Measurements from ENCODE around the gene KLHL12.

KLHL12 gene

DNA sequence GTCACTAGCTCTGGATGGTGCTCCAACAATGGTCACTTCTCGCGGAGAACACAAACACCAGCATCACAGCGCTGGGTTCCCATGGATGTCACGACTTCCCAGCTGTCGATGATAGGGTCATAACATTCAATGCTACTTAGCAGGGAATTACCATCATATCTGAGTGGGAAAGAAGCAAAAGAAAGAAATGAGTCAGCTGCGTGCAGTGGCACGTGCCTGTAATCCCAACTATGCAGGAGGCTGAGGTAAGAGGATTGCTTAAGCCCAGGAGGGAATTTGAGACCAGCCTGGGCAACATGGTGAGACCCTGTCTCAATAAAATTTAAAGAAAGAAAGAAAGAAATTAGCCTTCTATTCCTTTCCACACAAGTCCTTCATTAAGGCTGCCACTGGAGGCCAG lies 34.5 kb downstream of the KLHL12 start:
- Histone ChIP-seq H3K9me3 (ENCODE audit: control insufficient read depth, low read length) (no peaks in the 10 kb centered on the region), H3K4me3 (ENCODE audit: insufficient read depth, low read depth, low read length, poor library complexity, severe bottlenecking) (no peak overlapping the region), H3K4me1 (ENCODE audit: control insufficient read depth, insufficient read depth, low read length, poor library complexity, severe bottlenecking) (peaks cover 9% of the 10 kb centered on the region), H3K27me3 (replicated peaks; ENCODE audit: control insufficient read depth, insufficient read depth, low read length, poor library complexity, severe bottlenecking) (no peaks in the 10 kb centered on the region), H3K36me3 (ENCODE audit: control insufficient read depth, insufficient read depth, low read length) (peaks cover 51% of the 10 kb centered on the region), H3K27ac (ENCODE audit: insufficient read depth, low read length, poor library complexity, severe bottlenecking) (no peak overlapping the region)
- DNase-seq = no peak

DNA sequence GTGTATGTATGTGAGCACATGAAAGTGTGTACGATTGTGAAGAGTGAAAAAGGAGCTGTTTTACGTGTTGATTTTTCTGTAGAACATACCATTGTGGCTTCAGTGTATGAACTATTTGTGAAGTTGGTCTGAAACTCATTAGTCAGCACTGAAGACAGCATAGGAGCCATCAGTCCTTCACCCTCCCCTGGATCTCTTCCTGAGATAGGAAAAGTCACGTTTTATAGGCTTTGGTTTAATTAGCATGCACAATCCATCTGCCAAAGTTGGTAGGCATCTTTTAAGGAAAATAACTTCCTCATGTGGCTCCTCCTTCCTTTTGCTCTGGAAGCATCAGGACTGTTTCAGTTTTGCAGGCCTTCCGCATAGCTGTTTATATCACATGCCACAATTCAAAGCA lies 36.6 kb downstream of the KLHL12 start:
- Histone ChIP-seq H3K4me1 (ENCODE audit: control insufficient read depth, insufficient read depth, low read length, poor library complexity, severe bottlenecking) (peaks cover 9% of the 10 kb centered on the region), H3K9me3 (ENCODE audit: control insufficient read depth, low read length) (no peaks in the 10 kb centered on the region), H3K27ac (ENCODE audit: insufficient read depth, low read length, poor library complexity, severe bottlenecking) (no peak overlapping the region), H3K27me3 (replicated peaks; ENCODE audit: control insufficient read depth, insufficient read depth, low read length, poor library complexity, severe bottlenecking) (no peaks in the 10 kb centered on the region), H3K4me3 (ENCODE audit: insufficient read depth, low read depth, low read length, poor library complexity, severe bottlenecking) (no peak overlapping the region), H3K36me3 (ENCODE audit: control insufficient read depth, insufficient read depth, low read length) (peaks cover 35% of the 10 kb centered on the region)
- no peak for DNase-seq

GRCh38 chr1:202888531-202889360 lies 38.3 kb downstream of the KLHL12 start, which contains the start of gene RABIF:
RABIF (minus strand) TSS chr1:202889149; CDS start chr1:202889098, 51 bp downstream.
- no peaks in the 10 kb centered on the region for H3K9me3 ChIP-seq (ENCODE audit: control insufficient read depth, low read length)
- no peaks in the 10 kb centered on the region for H3K27me3 ChIP-seq (replicated peaks; ENCODE audit: control insufficient read depth, insufficient read depth, low read length, poor library complexity, severe bottlenecking)
- H3K27ac ChIP-seq (ENCODE audit: insufficient read depth, low read length, poor library complexity, severe bottlenecking) = peak within 1 kb of the TSS; percentile 92
- peak within 1 kb of the TSS; percentile 75 for H3K4me3 ChIP-seq (ENCODE audit: insufficient read depth, low read depth, low read length, poor library complexity, severe bottlenecking)
- peaks cover 20% of the 10 kb centered on the region for H3K36me3 ChIP-seq (ENCODE audit: control insufficient read depth, insufficient read depth, low read length)
- peaks cover 9% of the 10 kb centered on the region for H3K4me1 ChIP-seq (ENCODE audit: control insufficient read depth, insufficient read depth, low read length, poor library complexity, severe bottlenecking)
- peak; percentile 95 to 96 (median 95) for DNase-seq

DNA sequence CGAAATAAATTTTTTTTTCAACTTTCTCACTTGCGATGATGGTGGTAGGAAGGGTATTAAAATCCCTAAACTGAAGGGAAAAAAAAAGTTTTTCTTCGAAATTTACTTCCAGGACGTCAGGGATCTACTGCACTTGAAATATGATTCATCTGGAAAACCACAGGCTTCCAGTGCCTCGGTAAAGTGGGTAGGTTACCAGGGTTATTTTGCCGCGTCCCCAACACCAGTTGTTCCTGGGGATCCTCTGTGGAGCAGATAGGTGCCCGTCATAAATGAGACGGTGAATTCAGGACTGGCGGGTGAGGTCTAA lies 38.9 kb downstream of the KLHL12 start:
- H3K4me1 ChIP-seq (ENCODE audit: control insufficient read depth, insufficient read depth, low read length, poor library complexity, severe bottlenecking) = peaks cover 9% of the 10 kb centered on the region
- H3K36me3 ChIP-seq (ENCODE audit: control insufficient read depth, insufficient read depth, low read length) = peaks cover 15% of the 10 kb centered on the region
- peak overlapping the region; percentile 92 for H3K27ac ChIP-seq (ENCODE audit: insufficient read depth, low read length, poor library complexity, severe bottlenecking)
- H3K9me3 ChIP-seq (ENCODE audit: control insufficient read depth, low read length) = no peaks in the 10 kb centered on the region
- H3K4me3 ChIP-seq (ENCODE audit: insufficient read depth, low read depth, low read length, poor library complexity, severe bottlenecking) = peak overlapping the region; percentile 75
- H3K27me3 ChIP-seq (replicated peaks; ENCODE audit: control insufficient read depth, insufficient read depth, low read length, poor library complexity, severe bottlenecking) = no peaks in the 10 kb centered on the region
- DNase-seq = no peak

- Histone ChIP-seq H3K36me3 (ENCODE audit: control insufficient read depth, insufficient read depth, low read length) (peaks cover 27% of the 10 kb centered on the region), H3K27ac (ENCODE audit: insufficient read depth, low read length, poor library complexity, severe bottlenecking) (no peak overlapping the region)
These were observed 46.0 kb downstream of the KLHL12 start for GRCh38 chr1:202880961-202881460.

GRCh38 chr1:202880062-202880461 lies 47.0 kb downstream of the KLHL12 start:
- Histone ChIP-seq H3K4me3 (ENCODE audit: insufficient read depth, low read depth, low read length, poor library complexity, severe bottlenecking) (no peak overlapping the region), H3K9me3 (ENCODE audit: control insufficient read depth, low read length) (no peaks in the 10 kb centered on the region), H3K27ac (ENCODE audit: insufficient read depth, low read length, poor library complexity, severe bottlenecking) (no peak overlapping the region), H3K36me3 (ENCODE audit: control insufficient read depth, insufficient read depth, low read length) (peaks cover 27% of the 10 kb centered on the region), H3K4me1 (ENCODE audit: control insufficient read depth, insufficient read depth, low read length, poor library complexity, severe bottlenecking) (no peaks in the 10 kb centered on the region), H3K27me3 (replicated peaks; ENCODE audit: control insufficient read depth, insufficient read depth, low read length, poor library complexity, severe bottlenecking) (no peaks in the 10 kb centered on the region)
- DNase-seq = no peak

More at GRCh38 chr1:202880961-202881460, 46.0 kb downstream of the KLHL12 start:
- Histone ChIP-seq H3K9me3 (ENCODE audit: control insufficient read depth, low read length) (no peaks in the 10 kb centered on the region), H3K27me3 (replicated peaks; ENCODE audit: control insufficient read depth, insufficient read depth, low read length, poor library complexity, severe bottlenecking) (no peaks in the 10 kb centered on the region), H3K4me3 (ENCODE audit: insufficient read depth, low read depth, low read length, poor library complexity, severe bottlenecking) (no peak overlapping the region), H3K4me1 (ENCODE audit: control insufficient read depth, insufficient read depth, low read length, poor library complexity, severe bottlenecking) (no peaks in the 10 kb centered on the region)
- no peak for DNase-seq

DNA sequence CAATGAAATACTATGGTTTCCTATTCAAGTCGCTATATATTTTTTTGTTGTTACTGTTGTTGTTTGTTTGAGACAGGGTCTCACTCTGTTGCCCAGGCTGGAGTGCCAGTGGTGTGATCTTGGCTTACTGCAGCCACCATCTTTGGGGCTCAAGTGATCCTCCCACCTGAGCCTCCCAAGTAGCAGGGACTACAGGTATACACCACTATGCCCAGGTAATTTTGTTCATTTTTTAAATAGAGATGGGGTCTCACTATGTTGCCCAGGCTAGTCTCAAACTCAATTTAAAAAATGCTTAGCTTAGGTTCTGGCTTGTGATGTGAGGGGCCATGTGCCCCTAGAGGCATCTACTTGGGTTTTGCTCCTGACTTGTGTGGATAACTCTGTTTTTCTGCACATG lies 47.9 kb downstream of the KLHL12 start:
- Histone ChIP-seq H3K4me3 (ENCODE audit: insufficient read depth, low read depth, low read length, poor library complexity, severe bottlenecking) (no peak overlapping the region), H3K4me1 (ENCODE audit: control insufficient read depth, insufficient read depth, low read length, poor library complexity, severe bottlenecking) (no peaks in the 10 kb centered on the region), H3K36me3 (ENCODE audit: control insufficient read depth, insufficient read depth, low read length) (peaks cover 27% of the 10 kb centered on the region), H3K9me3 (ENCODE audit: control insufficient read depth, low read length) (no peaks in the 10 kb centered on the region), H3K27me3 (replicated peaks; ENCODE audit: control insufficient read depth, insufficient read depth, low read length, poor library complexity, severe bottlenecking) (no peaks in the 10 kb centered on the region), H3K27ac (ENCODE audit: insufficient read depth, low read length, poor library complexity, severe bottlenecking) (no peak overlapping the region)
- DNase-seq = no peak

GRCh38 chr1:202873026-202873425 lies 54.0 kb downstream of the KLHL12 start:
- Histone ChIP-seq H3K27me3 (replicated peaks; ENCODE audit: control insufficient read depth, insufficient read depth, low read length, poor library complexity, severe bottlenecking) (no peaks in the 10 kb centered on the region), H3K4me1 (ENCODE audit: control insufficient read depth, insufficient read depth, low read length, poor library complexity, severe bottlenecking) (no peaks in the 10 kb centered on the region), H3K27ac (ENCODE audit: insufficient read depth, low read length, poor library complexity, severe bottlenecking) (no peak overlapping the region), H3K4me3 (ENCODE audit: insufficient read depth, low read depth, low read length, poor library complexity, severe bottlenecking) (no peak overlapping the region), H3K9me3 (ENCODE audit: control insufficient read depth, low read length) (no peaks in the 10 kb centered on the region), H3K36me3 (ENCODE audit: control insufficient read depth, insufficient read depth, low read length) (no peaks in the 10 kb centered on the region)
- no peak for DNase-seq

DNA sequence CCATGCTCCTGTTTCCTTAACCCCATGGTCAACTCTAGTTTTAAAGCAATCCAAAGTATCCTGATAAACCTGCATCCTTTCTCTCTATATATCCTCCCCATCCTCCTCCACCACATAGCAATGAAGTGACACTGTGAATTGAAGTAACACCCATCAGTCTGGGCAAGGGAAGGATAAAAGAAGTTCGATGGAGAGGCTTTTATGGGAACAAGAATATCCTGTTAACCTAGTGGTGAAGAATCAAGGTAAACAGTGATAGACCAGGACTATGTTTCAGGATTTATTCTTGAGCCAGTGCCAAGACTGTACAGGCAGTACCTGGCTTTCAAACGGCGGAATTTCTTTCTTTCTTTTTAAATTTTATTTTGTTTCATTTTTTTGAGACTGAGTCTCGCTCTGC lies 55.7 kb downstream of the KLHL12 start:
- Histone ChIP-seq H3K27ac (ENCODE audit: insufficient read depth, low read length, poor library complexity, severe bottlenecking) (no peak overlapping the region), H3K27me3 (replicated peaks; ENCODE audit: control insufficient read depth, insufficient read depth, low read length, poor library complexity, severe bottlenecking) (no peaks in the 10 kb centered on the region), H3K4me3 (ENCODE audit: insufficient read depth, low read depth, low read length, poor library complexity, severe bottlenecking) (no peak overlapping the region), H3K4me1 (ENCODE audit: control insufficient read depth, insufficient read depth, low read length, poor library complexity, severe bottlenecking) (no peaks in the 10 kb centered on the region), H3K9me3 (ENCODE audit: control insufficient read depth, low read length) (no peaks in the 10 kb centered on the region), H3K36me3 (ENCODE audit: control insufficient read depth, insufficient read depth, low read length) (no peaks in the 10 kb centered on the region)
- no peak for DNase-seq

GRCh38 chr1:202862679-202863560 lies 64.1 kb downstream of the KLHL12 start:
- DNase-seq = no peak
- Histone ChIP-seq H3K27me3 (replicated peaks; ENCODE audit: control insufficient read depth, insufficient read depth, low read length, poor library complexity, severe bottlenecking) (peaks cover 21% of the 10 kb centered on the region), H3K4me1 (ENCODE audit: control insufficient read depth, insufficient read depth, low read length, poor library complexity, severe bottlenecking) (peaks cover 12% of the 10 kb centered on the region), H3K9me3 (ENCODE audit: control insufficient read depth, low read length) (no peaks in the 10 kb centered on the region), H3K27ac (ENCODE audit: insufficient read depth, low read length, poor library complexity, severe bottlenecking) (no peak overlapping the region), H3K4me3 (ENCODE audit: insufficient read depth, low read depth, low read length, poor library complexity, severe bottlenecking) (no peak overlapping the region), H3K36me3 (ENCODE audit: control insufficient read depth, insufficient read depth, low read length) (no peaks in the 10 kb centered on the region)
